GM12865 (cell line): ENCODE data around the gene SFMBT1.

Experiments
- DNase-seq: peaks from one replicate; pipeline ENCODE4 v3.0.0; 2010; ENCODE audit warnings: low read depth
- H3K4me3 ChIP-seq: 2 replicates; pipeline ENCODE4 v1.5.1; 2011; ENCODE audit warnings: mild to moderate bottlenecking, low read depth, low read length, control low read depth
- CTCF ChIP-seq: IDR thresholded peaks from 2 replicates; pipeline ENCODE4 v1.5.1; 2011; ENCODE audit warnings: low read length, control low read depth, low read depth, inconsistent platforms; ENCODE audit not compliant: insufficient read depth; ENCODE audit errors: missing control alignments

The SFMBT1 gene

GRCh38 chr3:52891164-52891563, 154.7 kb downstream of the SFMBT1 start:
- TF ChIP-seq CTCF = no peak
- no peak overlapping the region for H3K4me3 ChIP-seq
- no peak for DNase-seq

GRCh38 chr3:52890735-52891134, 155.1 kb downstream of the SFMBT1 start:
- H3K4me3 ChIP-seq = no peak overlapping the region
- TF ChIP-seq CTCF = no peak
- DNase-seq = no peak

- DNase-seq = no peak
- no peak for TF ChIP-seq CTCF
- H3K4me3 ChIP-seq = no peak overlapping the region
Observed at GRCh38 chr3:52889901-52890300, 156.0 kb downstream of the SFMBT1 start.

GRCh38 chr3:52887166-52887565, 158.7 kb downstream of the SFMBT1 start:
- TF ChIP-seq CTCF = no peak
- H3K4me3 ChIP-seq = no peak overlapping the region
- DNase-seq = no peak

GRCh38 chr3:52886049-52886730, 159.7 kb downstream of the SFMBT1 start:
- TF ChIP-seq CTCF = no peak
- no peak for DNase-seq

GRCh38 chr3:52882377-52882776, 163.5 kb downstream of the SFMBT1 start:
- H3K4me3 ChIP-seq = no peak overlapping the region
- no peak for DNase-seq
- no peak for TF ChIP-seq CTCF

More at GRCh38 chr3:52886049-52886730, 159.7 kb downstream of the SFMBT1 start:
- no peak overlapping the region for H3K4me3 ChIP-seq

GRCh38 chr3:52881871-52882270, 164.0 kb downstream of the SFMBT1 start:
- no peak overlapping the region for H3K4me3 ChIP-seq
- no peak for DNase-seq
- no peak for TF ChIP-seq CTCF
